LNCAP (cell line): ENCODE data around the gene PLEKHB2.

Source experiments
- CTCF ChIP-seq: fragments of 450-650 bp; IDR thresholded peaks from 2 replicates; pipeline ENCODE4 v1.5.1; 2017; ENCODE audit warnings: mild to moderate bottlenecking

Gene PLEKHB2

DNA sequence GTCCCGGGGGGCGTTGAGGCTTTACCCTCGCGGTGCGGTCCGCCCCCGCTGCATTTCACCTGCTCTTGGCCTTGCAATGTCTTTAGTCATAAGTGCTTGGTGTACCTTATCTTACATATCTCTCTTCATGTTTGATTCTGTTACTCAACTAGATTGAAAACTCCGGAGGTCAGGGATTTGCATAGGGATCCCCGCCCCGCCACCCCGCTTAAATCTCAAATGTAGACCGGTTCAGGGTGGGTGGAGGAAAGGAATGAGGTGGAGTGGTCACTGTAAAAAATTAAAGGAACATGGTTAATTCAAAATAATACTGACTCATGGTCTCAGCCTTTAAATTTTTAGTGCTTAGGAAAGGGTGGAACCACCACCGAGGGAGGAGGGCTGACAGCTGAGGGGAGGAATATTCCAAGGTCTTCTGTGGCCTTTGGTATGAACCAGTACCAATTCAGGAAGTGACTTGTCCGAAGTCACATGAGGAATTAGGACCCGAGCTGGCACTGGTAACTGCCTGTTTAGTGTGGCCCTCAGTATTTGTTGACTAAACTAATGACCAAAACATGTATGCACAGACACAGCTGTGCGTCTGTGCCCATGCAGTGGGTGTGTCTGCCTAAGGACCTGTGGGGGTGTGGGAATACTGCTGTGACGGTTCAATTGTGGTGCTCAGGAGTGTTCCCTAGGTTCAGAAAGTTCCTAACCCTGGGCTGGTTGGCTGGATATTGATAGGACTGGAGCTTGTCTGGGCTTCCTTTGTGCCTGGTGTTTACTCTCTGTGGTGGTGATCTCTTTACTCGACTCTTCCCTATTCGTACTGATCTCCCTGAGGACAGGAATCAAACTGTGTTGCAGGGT lies 1.0 kb downstream of the PLEKHB2 start:
- TF ChIP-seq CTCF, result no peak

DNA sequence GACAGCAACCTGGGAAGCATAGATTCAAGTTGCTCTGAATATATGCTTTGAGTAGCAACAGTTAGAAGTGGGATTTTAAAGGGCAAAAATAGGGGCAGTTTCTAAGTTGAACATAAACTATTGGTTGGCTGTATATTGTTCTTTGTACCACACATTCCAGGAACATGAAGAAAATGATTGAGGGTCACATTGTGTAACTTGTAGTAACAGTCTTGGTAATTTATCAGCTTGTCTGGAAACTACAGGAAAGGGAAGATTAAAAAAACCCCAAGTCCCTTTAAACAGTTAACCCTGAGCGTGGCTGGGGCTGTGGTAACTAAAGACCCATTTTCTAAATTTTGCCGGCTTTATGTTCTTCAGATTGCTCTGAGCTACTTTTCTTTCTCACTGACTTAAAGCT lies 7.4 kb downstream of the PLEKHB2 start:
- TF ChIP-seq CTCF, result no peak

GRCh38 chr2:131113566-131114227 lies 8.6 kb downstream of the PLEKHB2 start:
- no peak for TF ChIP-seq CTCF

DNA sequence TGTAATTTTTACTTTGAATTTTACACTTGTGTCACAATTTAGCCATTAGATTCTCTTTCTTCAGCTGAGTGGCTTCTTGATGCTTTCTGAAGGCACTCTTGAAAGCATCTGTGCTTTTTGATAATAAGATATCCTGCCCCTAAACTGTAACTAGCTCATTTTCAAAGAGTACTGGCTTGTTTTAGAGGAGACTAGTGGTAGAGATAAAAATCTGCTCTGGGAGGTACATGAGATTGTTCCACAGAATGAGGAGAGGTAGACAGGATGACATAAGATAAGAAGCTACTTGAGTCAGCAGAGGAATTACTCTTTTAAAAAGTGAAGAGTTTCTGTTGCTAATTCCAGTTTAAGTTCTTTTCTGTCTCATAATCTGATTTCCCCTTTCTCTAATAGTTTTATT lies 10.6 kb downstream of the PLEKHB2 start:
- no peak for TF ChIP-seq CTCF

DNA sequence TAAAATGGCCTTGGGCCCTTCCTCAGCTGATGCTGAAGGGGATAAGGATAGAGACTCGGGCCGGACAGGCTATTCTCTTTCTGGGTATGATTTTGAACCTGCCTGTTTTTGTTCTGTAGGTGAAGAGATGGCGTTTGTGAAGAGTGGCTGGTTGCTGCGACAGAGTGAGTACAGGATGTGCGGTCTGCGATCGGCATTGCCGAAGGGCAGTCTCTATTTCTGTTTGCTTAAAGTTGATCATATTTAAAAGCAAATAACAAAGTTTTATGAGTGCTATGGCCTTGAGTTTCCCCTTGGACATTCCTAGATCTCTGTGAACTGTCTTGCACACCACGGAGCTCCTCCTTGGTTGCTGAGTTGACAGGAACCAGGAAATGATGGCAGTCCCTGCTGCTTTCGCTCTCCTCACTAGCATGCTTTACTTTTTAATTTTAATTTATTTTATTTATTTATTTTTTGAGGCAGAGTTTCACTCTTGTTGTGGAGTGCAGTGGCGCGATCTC lies 15.7 kb downstream of the PLEKHB2 start:
- no peak for TF ChIP-seq CTCF

GRCh38 chr2:131121464-131121863 lies 16.3 kb downstream of the PLEKHB2 start:
- no peak for TF ChIP-seq CTCF

DNA sequence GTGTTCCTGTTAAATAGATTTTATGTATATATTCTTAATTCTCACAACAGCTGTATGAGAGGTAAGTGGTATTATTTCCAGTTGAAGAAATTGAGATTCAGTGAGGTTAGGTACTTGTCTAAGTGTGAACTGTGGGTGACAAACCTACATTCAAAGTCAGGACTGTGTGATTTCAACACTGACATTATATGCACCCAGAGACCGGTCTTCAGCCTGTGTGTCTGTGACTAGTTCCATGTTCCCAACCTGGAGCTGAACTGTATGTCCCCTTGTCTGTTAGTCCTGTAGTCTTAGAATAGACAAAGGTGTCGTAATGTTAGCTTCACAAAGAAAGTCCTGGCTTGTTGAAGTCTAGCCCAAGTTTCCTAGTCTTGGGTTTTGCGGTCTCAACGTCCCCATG lies 17.4 kb downstream of the PLEKHB2 start:
- no peak for TF ChIP-seq CTCF
